Activated CD8-positive, alpha-beta memory T cell treated with anti-CD3 and anti-CD28 coated beads, Interleukin-2, amount 50 U/mL, for 48 hours (primary cell): ENCODE measurements around the gene BPNT1.
"Not testable (repeated sequence)": the region's sequence is repeated elsewhere in the genome, so short reads cannot be mapped to it uniquely, and the experiment has no call there.

Experiments used
- DNase-seq: peaks from one replicate; pipeline ENCODE4 v3.0.0-alpha.2; 2020

The BPNT1 gene

DNA sequence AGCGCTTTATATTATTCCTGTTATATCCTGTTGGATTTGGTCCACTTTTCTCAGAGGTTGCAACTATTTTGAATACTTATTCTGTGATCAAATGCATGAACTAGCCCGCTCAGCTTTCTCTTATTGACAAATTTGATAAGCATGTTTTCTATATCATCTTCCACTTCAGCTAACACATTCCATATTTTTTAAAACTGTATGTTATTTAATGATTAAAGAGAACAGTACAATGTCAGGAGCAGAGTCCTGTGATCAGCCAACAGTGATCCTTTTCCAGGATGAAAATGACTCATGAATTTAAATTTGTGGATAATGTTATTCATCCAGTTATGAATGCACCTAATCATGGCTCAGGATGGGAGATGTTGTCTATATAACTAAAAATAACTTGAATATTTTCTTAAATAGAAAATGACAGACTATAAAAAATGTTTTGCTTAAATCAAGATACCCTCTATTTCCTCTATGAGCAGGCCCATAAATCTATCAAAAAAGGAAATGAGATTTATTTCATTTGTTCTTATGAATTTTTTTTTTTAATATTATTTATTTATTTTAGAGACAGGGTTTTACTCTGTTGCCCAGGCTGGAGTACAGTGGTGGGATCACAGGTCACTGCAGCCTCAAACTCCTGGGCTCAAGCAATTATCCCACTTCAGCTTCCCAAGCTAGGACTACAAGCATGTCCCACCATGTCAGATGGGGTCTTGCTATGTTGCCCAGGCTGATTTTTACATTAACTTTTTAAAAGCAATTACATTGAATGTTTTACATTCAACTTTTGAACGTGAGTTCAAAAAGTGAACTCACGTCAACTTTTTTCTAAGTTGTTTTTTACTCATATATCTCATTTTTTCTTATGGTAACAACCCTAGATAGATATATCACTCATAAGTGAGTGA, 12.5 kb downstream of the BPNT1 start:
- DNase-seq, result no peak

GRCh38 chr1:220067269-220068204, 22.1 kb downstream of the BPNT1 start:
- no peak for DNase-seq

DNA sequence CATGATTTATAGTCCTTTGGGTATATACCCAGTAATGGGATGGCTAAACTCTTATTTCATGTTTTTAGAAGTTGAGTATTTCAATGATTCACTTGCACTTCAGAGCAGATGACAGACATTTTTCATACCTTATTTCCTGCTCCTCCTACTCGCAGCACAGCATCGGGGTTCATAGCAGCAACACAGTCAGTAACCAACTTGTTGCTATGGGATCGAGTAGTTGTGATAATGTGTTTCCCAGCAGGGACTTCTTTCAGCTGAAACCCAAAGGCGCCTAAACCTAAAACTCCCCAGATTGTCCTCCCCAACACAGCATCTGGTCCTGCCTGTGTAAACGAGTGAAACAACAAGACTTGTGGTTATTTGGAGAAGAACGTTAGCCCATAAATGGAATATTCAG, 27.0 kb downstream of the BPNT1 start:
- DNase-seq, result no peak

GRCh38 chr1:220060876-220061275, 28.7 kb downstream of the BPNT1 start:
- DNase-seq, result no peak

DNA sequence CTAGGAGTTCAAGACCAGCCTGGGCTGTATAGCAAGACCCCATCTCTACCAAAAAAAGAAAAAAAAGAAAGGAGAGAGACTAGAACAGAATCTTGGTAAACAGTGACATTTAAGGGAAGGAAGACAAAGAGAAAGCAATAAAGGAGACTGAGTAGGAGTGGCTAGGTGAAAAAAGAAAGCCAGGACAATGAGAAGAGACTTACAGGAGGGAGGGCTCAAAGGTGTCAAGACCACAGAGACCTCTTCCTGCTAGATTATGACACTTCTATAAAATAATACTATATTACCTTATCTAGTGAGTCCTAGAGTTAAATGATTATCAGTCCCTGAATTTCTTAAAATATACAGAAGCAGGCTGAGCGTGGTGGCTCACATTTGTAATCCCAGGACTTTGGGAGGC, 33.2 kb downstream of the BPNT1 start:
- no peak for DNase-seq

GRCh38 chr1:220046052-220046930, 43.3 kb downstream of the BPNT1 start, which contains the start of gene EPRS1:
Gene EPRS1, minus strand, starts transcription at chr1:220046505. Its CDS starts 117 bp downstream, at chr1:220046388.
- peak; percentile 93 for DNase-seq

DNA sequence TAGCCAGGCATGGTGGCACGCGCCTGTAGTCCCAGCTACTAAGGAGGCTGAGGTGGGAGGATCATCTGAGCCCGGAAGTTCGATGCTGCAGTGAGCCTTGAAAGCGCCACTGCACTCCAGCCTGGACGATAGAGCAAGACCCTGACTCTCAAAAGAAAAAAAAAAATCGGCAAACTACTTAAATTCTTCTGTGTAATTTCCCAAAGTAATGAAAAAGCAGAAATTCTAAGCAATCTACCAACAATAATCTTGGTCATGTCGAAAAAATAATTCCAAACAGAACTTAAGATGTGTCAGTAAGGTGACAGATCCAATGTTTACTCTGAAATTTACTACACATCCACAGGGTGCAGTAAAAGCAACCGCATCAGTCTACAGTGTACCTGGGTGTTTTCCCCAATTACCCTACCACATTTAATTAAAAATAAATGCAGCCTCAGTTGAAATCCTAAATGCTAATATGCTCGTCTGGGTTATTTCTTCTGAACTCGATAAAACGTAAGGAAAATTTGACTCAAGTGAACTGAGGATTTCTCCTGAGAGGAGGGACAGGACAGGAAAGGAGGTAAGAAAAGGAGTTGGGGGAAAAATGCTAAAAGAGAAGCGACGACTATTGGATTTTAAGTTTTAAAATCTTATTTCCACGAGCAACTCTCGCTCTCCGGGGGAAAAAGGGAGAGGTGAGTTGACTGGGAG, 44.1 kb downstream of the BPNT1 start:
- no peak for DNase-seq

GRCh38 chr1:220044678-220045355, 44.8 kb downstream of the BPNT1 start:
- no peak for DNase-seq

- no peak for DNase-seq
These were observed 45.9 kb downstream of the BPNT1 start for GRCh38 chr1:220043646-220044045.

DNA sequence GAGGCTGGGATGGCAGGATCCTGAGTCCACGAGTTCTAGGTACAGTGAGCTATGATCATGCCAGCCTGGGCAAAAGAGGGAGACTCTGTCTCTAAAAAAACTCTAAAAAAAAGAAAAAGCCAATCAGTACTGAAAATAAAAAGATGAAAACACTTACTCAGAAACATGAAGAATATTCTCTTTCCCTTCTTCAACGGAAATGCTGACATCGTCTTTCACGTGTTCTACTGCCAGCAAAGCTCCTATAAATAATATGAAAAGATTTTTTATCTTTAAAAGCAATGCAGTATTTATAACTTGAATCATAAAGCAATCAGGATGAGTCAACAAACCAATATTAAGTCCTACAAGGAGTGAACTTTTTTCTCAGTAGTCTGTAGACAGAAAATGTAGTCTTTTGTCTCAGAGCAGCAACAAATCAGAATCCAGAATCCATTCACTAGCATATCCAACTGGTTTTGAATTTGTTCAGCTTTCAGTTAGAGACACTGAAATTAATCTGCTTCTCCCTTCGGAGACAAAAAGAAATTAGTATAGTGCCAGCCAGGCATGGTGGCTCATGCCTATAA, 49.5 kb downstream of the BPNT1 start:
- DNase-seq, result no peak

GRCh38 chr1:220038640-220039039, 50.9 kb downstream of the BPNT1 start:
- DNase-seq, result no peak

DNA sequence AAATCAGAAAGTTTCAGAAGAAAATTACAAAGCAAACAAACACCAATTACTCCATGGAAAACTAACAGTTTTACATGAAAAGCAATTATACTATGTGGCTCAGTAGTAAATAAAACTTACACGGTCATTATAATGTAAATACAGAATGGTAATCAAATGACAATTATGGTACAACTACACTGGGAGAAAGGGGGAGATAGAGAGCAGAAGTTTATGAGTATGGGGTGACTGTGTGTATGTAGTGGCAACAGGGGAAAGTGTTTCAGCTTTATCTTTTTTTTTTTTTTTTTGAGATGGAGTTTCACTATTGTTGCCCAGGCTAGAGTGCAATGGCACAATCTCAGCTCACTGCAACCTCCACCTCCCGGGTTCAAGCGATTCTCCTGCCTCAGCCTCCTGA, 51.8 kb downstream of the BPNT1 start:
- DNase-seq, result not testable (repeated sequence)

- DNase-seq, result no peak
These were observed 56.7 kb downstream of the BPNT1 start for GRCh38 chr1:220032911-220033310.

DNA sequence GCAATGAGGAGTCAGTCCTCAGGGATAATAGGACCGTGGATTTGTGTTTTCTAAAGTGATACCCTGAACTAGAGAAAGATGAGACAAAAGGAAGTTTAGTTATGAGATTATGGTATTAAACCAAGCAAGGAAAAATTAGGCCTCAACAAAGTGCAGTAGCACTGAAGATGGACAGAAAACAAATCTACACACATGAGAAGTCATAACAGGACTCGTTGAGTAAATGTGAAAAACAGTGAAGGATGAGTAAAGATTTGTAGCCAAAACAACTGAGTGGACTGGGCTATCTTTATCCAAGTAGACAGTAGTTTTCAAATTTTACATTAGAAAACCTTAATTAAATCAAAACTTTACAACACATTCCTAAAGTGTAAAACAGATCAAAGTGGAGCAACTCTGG, 58.3 kb downstream of the BPNT1 start:
- no peak for DNase-seq

- DNase-seq, result no peak
These were observed 61.2 kb downstream of the BPNT1 start for GRCh38 chr1:220028346-220028895.

DNA sequence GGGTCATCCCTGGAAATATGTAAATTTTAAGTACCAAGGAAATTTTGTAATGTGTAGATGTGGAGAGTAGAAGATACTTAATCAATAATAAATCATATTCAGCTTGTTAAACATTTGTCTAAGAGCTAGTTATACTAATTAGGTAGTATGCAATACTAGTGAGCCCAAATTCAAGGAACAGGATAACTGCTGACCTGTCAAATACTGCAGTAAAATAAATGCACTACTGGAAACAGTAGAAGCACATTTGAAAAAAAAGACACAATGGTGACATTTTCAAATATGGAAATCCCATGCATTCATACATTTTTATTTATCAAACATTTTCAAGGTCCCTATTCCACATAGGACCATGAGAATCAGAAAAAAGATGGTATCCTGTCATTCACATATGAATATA, 70.5 kb downstream of the BPNT1 start:
- DNase-seq, result no peak

- no peak for DNase-seq
These were observed 76.1 kb downstream of the BPNT1 start for GRCh38 chr1:220013497-220013896.

DNA sequence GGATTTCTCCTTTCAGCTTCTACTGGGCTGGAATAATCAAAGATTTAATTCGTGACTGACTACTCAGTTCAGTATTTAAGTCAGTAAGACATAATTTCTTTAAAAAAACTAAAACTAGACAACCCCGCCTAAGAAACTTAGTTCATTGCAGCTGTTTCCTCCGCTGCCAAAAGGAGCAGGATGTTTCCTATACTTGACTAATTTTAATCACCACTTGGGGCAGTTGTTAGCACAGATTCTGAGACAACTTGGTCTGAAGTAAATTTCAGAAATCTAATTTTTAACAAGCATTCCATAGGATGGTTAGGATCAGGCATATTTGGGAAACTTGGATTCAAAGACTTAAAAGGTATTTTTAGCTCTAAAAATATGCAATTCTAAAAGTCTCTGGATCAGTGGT, 77.3 kb downstream of the BPNT1 start:
- no peak for DNase-seq

DNA sequence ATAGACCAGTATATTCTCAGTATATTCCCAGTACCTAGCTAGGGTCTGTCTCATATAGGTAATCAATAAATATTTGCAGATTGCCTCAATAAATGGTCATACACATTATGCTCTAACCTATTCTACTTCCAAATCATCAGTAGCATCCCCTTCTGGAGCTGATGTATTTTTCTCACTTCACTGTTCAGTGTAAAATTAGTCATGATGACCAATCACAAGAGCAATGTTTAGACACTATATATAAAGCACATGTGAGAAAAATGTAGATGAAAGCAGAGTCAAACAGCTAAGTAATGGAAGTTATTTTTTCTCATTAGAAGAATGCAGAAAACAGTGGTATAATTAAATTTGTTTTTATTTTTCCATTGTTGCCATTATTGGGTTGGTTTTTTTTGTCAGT, 78.0 kb downstream of the BPNT1 start:
- DNase-seq, result no peak
